Activated naive CD4-positive, alpha-beta T cell treated with anti-CD3 and anti-CD28 coated beads, Interleukin-2, amount 50 U/mL, for 16 hours (primary cell): ENCODE results near the gene SYVN1.
A peak's percentile ranks its signal among the peaks of the same experiment; 100 is the strongest.

ENCODE experiments used
- DNase-seq: peaks from one replicate; pipeline ENCODE4 v3.0.0-alpha.2; 2020

SYVN1 gene

GRCh38 chr11:65111744-65112545, 22.4 kb downstream of the SYVN1 start, which contains the start of gene TM7SF2:
Gene TM7SF2 (plus strand): TSS chr11:65111872. CDS start chr11:65112016, 144 bp downstream.
- peak; percentile 95 for DNase-seq

- DNase-seq = no peak
These were observed 23.1 kb downstream of the SYVN1 start for GRCh38 chr11:65111159-65111743.

- peak; percentile 95 for DNase-seq
These were observed 23.9 kb downstream of the SYVN1 start for GRCh38 chr11:65110354-65110861.

- DNase-seq = no peak
These were observed 24.8 kb downstream of the SYVN1 start for GRCh38 chr11:65109231-65110198.

- no peak for DNase-seq
These were observed 25.7 kb downstream of the SYVN1 start for GRCh38 chr11:65108469-65109123.

- no peak for DNase-seq
These were observed 26.4 kb downstream of the SYVN1 start for GRCh38 chr11:65107751-65108468.

- DNase-seq = no peak
These were observed 27.2 kb downstream of the SYVN1 start for GRCh38 chr11:65107078-65107477.

GRCh38 chr11:65104628-65105027, 29.7 kb downstream of the SYVN1 start:
- DNase-seq = no peak

- DNase-seq = no peak
These were observed 30.8 kb downstream of the SYVN1 start for GRCh38 chr11:65103476-65103875.

- DNase-seq = no peak
These were observed 31.9 kb downstream of the SYVN1 start for GRCh38 chr11:65102142-65103095.

- DNase-seq = no peak
These were observed 33.5 kb downstream of the SYVN1 start for GRCh38 chr11:65100674-65101350.

- DNase-seq = no peak
These were observed 37.4 kb downstream of the SYVN1 start for GRCh38 chr11:65096926-65097325.

GRCh38 chr11:65095974-65096806, 38.1 kb downstream of the SYVN1 start, which contains the start of gene VPS51:
Gene VPS51 (plus strand): TSS chr11:65096214. CDS start chr11:65096251, 37 bp downstream.
- DNase-seq = peak; percentile 84

- DNase-seq = no peak
These were observed 38.9 kb downstream of the SYVN1 start for GRCh38 chr11:65095427-65095826.

GRCh38 chr11:65090628-65091027, 43.7 kb downstream of the SYVN1 start:
- no peak for DNase-seq

GRCh38 chr11:65089621-65090020, 44.7 kb downstream of the SYVN1 start:
- DNase-seq = no peak

- DNase-seq = no peak
These were observed 46.5 kb downstream of the SYVN1 start for GRCh38 chr11:65087827-65088226.

GRCh38 chr11:65087216-65087615, 47.1 kb downstream of the SYVN1 start:
- no peak for DNase-seq

GRCh38 chr11:65086809-65087208, 47.5 kb downstream of the SYVN1 start:
- no peak for DNase-seq
